IPS-18c (cell line): ENCODE measurements around the gene TXLNB.
"Not testable (repeated sequence)": the region's sequence is repeated elsewhere in the genome, so short reads cannot be mapped to it uniquely, and the experiment has no call there.

Experiments used
- H3K4me3 ChIP-seq: 2 replicates; pipeline ENCODE4 v1.7.0; 2013; ENCODE audit warnings: low read depth, mild to moderate bottlenecking, low read length, moderate library complexity; ENCODE audit not compliant: insufficient read depth
- H3K9me3 ChIP-seq: one replicate; pipeline ENCODE4 v1.6.1; 2013; ENCODE audit warnings: mild to moderate bottlenecking, low read length, moderate library complexity; ENCODE audit not compliant: control insufficient read depth, insufficient read depth

TXLNB gene

GRCh38 chr6:139219271-139219729, 72.5 kb downstream of the TXLNB start:
- no peak overlapping the region for H3K4me3 ChIP-seq
- no peaks in the 10 kb centered on the region for H3K9me3 ChIP-seq

- not testable (repeated sequence) for H3K4me3 ChIP-seq, H3K9me3 ChIP-seq
These were observed 79.3 kb downstream of the TXLNB start for GRCh38 chr6:139212460-139212859.

DNA sequence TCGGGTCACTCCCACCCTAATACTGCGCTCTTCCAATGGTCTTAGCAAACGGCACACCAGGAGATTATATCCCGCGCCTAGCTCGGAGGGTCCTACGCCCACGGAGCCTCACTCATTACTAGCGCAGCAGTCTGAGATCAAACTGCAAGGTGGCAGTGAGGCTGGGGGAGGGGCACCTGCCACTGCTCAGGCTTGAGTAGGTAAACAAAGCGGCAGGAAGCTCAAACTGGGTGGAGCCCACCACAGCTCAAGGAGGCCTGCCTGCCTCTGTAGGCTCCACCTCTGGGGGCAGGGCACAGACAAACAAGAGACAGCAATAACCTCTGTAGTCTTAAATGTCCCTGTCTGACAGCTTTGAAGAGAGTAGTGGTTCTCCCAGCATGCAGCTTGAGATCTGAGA, 81.0 kb downstream of the TXLNB start:
- not testable (repeated sequence) for H3K4me3 ChIP-seq

DNA sequence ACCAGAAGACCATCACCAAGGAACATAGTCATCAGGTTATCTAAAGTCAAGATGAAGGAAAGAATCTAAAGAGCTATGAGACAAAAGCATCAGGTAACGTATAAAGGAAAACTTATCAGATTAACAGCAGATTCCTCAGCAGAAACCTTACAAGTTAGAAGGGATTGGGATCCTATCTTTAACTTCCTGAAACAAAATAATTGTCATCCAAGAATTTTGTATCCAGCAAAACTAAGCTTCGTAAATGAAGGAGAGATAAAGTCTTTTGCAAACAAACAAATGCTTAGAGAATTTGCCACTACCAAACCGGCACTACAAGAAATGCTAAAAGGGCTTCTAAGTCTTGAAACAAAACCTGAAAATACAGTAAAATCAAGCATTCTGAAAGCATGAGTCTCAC, 86.0 kb downstream of the TXLNB start:
- no peaks in the 10 kb centered on the region for H3K9me3 ChIP-seq
- H3K4me3 ChIP-seq = no peak overlapping the region

More for the DNA sequence above, 81.0 kb downstream of the TXLNB start:
- H3K9me3 ChIP-seq = not testable (repeated sequence)

DNA sequence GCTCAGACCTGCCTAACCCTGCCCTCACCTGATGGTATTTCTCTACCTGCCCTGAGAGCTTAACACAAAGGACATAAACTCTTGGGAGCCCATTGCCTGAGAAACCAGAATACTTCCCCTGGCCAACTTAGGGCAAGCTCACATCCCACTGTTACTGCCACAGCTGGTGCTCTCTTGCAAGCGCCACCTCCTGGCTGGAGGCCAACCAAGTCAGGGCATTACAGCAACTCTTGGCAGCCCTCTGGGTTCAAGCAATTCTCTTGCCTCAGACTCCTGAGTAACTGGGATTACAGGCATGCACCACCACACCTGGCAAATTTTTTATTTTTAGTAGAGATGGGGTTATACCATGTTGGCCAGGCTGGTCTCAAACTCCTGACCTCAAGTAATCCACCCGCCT, 86.8 kb downstream of the TXLNB start:
- H3K9me3 ChIP-seq = no peaks in the 10 kb centered on the region
- H3K4me3 ChIP-seq = no peak overlapping the region

- H3K9me3 ChIP-seq = no peaks in the 10 kb centered on the region
- H3K4me3 ChIP-seq = no peak overlapping the region
These were observed 90.4 kb downstream of the TXLNB start for GRCh38 chr6:139201378-139201777.

GRCh38 chr6:139198529-139199288, 93.1 kb downstream of the TXLNB start:
- no peaks in the 10 kb centered on the region for H3K9me3 ChIP-seq
- H3K4me3 ChIP-seq = no peak overlapping the region

DNA sequence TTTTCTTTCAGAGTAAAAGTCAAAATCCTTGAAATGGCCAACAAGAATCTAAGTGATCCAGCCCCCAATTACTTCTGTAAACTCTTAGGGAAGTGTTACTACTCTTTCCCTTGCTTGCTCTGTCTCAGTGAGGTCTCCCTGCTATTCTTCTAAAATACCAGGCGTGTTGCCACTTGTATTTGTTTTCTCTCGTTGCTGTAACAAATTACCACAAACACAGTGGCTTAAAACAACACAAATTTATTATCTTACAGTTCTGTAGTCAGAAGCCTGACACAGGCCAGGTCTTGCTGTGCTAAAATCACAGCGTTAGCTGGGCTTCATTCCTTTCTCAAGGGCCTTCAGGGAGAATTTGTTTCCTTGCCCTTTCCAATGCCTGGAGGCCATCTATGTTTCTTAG, 97.1 kb downstream of the TXLNB start:
- Histone ChIP-seq H3K9me3 (no peaks in the 10 kb centered on the region), H3K4me3 (no peak overlapping the region)
